ENCODE data around the gene DNMBP. TPM values are rescaled to one million over a fixed set of nuclear protein-coding genes. Genes with fewer than 3 reads are reported as not detected.
A peak's percentile ranks its signal among the peaks of the same experiment; 100 is the strongest.

DNMBP gene
- total and polyA plus RNA-seq, 8 donors = 14.8 to 43.9 (median 37.2) TPM

DNA sequence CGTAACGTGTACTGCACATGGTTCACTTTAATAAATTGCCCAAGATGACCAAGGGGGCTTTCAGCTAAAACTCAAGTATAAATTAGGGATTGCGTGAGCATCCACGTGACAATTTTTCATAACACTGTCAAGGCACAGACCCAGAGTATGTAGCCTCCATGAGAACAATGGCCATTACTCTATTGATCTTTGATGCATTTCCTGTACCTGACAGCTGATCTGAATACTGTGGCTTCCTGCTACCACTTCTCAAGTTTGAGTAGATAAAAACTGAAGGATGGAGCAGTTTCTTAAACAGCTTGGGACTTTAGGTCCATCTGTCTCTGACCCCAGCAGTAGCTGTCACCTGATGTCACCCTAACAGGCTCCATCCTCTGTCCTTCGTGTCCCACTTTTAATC is 128.4 kb downstream of the DNMBP start:
- TF ChIP-seq, protein P1, sequence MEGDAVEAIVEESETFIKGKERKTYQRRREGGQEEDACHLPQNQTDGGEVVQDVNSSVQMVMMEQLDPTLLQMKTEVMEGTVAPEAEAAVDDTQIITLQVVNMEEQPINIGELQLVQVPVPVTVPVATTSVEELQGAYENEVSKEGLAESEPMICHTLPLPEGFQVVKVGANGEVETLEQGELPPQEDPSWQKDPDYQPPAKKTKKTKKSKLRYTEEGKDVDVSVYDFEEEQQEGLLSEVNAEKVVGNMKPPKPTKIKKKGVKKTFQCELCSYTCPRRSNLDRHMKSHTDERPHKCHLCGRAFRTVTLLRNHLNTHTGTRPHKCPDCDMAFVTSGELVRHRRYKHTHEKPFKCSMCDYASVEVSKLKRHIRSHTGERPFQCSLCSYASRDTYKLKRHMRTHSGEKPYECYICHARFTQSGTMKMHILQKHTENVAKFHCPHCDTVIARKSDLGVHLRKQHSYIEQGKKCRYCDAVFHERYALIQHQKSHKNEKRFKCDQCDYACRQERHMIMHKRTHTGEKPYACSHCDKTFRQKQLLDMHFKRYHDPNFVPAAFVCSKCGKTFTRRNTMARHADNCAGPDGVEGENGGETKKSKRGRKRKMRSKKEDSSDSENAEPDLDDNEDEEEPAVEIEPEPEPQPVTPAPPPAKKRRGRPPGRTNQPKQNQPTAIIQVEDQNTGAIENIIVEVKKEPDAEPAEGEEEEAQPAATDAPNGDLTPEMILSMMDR (IDR thresholded peaks at IDR 0.05) = no peak
- no peaks in the 10 kb centered on the region for H3K27me3 ChIP-seq

DNA sequence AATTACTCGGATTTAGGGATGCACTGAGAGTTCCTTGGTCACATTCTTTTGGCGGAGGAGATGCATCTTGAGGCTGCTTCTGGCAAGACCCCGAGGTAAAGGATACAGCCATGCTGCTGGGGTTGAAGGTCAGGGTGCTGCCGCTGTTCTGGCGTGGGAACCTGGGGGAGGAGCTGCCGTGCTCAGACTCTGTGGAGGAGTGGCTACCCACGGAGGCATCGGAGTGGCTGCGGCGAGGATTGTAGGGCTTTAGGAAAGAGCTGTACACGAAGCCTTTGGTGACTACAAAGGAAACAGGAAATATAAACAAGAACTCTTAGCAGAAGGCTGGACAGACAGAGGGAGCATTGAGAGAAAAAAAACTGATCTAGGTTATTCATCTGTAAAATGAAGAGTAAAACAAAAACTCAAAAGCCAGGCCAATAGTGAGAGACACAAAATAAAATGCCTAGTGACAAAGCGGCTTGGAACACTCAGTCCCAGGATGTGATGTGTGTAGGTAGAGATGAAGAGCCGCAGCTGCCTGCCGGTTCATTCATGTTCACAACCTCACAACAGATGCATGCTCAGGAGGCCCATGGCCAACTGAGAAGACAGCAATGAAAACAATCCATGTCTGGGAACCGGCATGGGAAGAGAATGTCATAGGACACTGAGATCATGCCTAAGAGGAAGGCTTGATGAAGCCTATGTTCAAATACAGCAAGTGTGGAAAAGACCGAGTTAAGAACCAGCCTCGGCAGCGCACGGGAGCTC is 129.5 kb downstream of the DNMBP start:
- intact Hi-C loops (cut with DNase I) = no loop called here
- ATAC-seq (no peak), DNase-seq (no peak)
- no peaks in the 10 kb centered on the region for H3K27me3 ChIP-seq
- no peaks in the 10 kb centered on the region for H3K4me1 ChIP-seq
- H3K4me3 ChIP-seq = no peak overlapping the region
- TF ChIP-seq, protein P1 (IDR thresholded peaks at IDR 0.05) = no peak
- peak overlapping the region in 1 of 2 donors; percentile 33 for H3K27ac ChIP-seq
- H3K9me3 ChIP-seq = no peaks in the 10 kb centered on the region
- H3K36me3 ChIP-seq = peaks cover 0 to 100% of the 10 kb centered on the region in 2 donors

More for the DNA sequence above, 128.4 kb downstream of the DNMBP start:
- intact Hi-C loops (cut with DNase I) = no loop called here
- DNase-seq (no peak), ATAC-seq (no peak)
- H3K9me3 ChIP-seq = no peaks in the 10 kb centered on the region
- no peak overlapping the region for H3K27ac ChIP-seq
- peaks cover 0 to 100% of the 10 kb centered on the region in 2 donors for H3K36me3 ChIP-seq
- H3K4me3 ChIP-seq = no peak overlapping the region
- H3K4me1 ChIP-seq = no peaks in the 10 kb centered on the region

DNA sequence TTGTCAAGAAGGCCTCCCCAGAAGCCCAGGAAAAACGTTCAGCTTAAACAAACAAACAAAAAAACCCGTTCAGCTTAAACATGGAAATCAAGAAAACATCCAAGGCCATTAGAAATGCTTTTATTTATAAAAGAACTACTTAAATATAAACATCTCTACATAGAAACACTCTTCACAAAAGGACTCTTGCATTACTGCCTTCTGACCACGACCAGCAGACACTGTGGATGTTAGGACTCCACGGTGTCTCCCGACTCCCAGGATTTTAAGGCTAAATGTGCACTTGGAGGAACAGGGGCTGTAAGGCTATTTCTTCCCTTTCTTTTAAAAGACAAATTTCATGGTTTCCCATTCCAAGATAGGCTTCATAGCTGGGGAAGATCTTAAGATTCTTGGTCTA is 134.3 kb downstream of the DNMBP start:
- no peak overlapping the region for H3K4me3 ChIP-seq
- H3K9me3 ChIP-seq = no peaks in the 10 kb centered on the region
- ATAC-seq (no peak), DNase-seq (no peak)
- no peaks in the 10 kb centered on the region for H3K27me3 ChIP-seq
- no peak overlapping the region for H3K27ac ChIP-seq
- peaks cover 0 to 57% of the 10 kb centered on the region in 2 donors for H3K36me3 ChIP-seq
- intact Hi-C loops (cut with DNase I) = no loop called here
- H3K4me1 ChIP-seq = no peaks in the 10 kb centered on the region
- TF ChIP-seq, protein P1 (IDR thresholded peaks at IDR 0.05) = no peak

DNA sequence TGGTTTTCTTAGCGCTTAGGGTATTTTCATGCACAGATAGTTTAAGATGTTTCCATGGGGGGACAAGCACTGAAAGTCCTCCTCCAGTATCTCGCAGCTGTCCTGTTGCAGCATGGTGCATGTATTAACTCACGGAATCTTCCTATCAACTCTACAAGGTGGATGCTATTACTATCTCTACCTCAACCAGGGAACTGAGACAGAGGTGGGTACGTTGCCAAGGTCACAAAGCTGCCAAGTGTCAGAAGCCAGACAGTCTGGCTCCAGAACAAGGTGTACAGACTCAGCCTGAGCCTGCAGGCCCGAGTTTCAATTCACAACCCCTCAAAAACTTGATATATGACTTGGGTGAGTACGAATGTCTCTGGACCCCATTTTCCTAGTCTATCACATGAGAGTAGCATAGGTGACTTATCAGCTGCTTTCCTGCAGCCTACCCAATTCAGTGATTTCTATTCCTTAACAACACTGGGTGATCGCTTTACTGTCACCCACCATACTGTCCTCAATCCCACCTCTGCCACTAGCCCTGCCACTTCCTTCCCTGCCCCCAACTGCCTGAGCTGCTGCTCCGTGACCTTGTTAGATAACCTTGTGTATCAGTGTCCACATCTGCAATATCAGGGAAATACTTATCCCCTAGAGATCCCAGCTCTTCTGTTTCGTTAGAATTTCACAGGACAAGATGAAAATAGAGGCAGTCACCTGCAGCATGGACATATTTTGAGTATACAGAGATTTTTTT is 135.2 kb downstream of the DNMBP start:
- Histone ChIP-seq H3K4me1 (no peaks in the 10 kb centered on the region), H3K36me3 (peaks cover 0 to 47% of the 10 kb centered on the region in 2 donors), H3K27me3 (peaks cover 0 to 5% of the 10 kb centered on the region in 2 donors), H3K27ac (no peak overlapping the region), H3K9me3 (no peaks in the 10 kb centered on the region), H3K4me3 (no peak overlapping the region)
- ATAC-seq = no peak
- TF ChIP-seq, protein P1 (IDR thresholded peaks at IDR 0.05) = no peak
- intact Hi-C loops (cut with DNase I) = no loop called here
- DNase-seq = no peak

DNA sequence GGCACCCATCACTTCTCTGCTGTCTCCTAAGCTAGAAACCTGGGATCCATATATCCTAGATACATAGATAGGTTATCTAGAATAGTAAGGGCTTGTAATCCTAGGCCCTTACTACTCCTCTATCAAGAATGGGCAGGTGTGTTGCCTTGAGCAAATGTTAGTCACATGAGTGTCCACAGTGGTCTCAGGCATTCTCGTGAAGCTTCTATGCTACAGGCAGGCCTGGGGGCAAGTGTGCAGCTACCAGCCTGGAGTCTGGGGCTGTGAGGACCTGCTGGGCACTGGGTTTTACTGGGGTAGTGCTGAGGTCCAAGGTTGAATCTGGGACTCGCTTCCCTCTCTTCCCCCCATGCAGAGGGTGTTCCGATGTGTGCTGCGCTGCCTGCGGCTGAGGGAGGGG is 135.9 kb downstream of the DNMBP start:
- no peak overlapping the region for H3K27ac ChIP-seq
- no peak for DNase-seq
- no peaks in the 10 kb centered on the region for H3K4me1 ChIP-seq
- H3K9me3 ChIP-seq = no peaks in the 10 kb centered on the region
- TF ChIP-seq, protein P1 (IDR thresholded peaks at IDR 0.05) = no peak
- intact Hi-C loops (cut with DNase I) = no loop called here
- no peak overlapping the region for H3K4me3 ChIP-seq
- H3K36me3 ChIP-seq = peaks cover 0 to 41% of the 10 kb centered on the region in 2 donors
- H3K27me3 ChIP-seq = peaks cover 0 to 12% of the 10 kb centered on the region in 2 donors
- no peak for ATAC-seq
